ENCODE results near the gene DGKB. TPM values are rescaled to one million over a fixed set of nuclear protein-coding genes. Genes with fewer than 3 reads are reported as not detected.

Gene DGKB
- total RNA-seq, 1 experiment from 2014 or later: 1.9 TPM

DNA sequence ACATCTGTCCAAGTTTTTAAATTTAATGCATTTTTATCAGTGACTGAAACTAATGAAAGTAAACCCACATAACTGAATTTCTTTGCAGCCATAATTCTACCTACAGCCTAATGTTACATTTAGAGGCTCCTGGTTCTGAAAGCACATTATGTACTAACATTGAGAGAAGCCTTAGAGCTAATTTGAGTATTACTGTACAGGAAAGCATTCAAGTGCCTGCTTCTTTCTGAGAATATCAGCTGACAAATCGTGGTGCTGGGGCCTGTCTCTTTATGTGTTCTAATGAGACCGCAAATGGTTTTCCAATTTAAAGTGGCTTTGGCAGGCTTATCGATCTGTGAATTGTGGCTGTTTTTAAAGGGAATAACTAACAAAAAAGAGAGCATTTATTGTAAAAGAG, 32.3 kb upstream of the DGKB start:
- no peaks in the 10 kb centered on the region for H3K9me3 Mint-ChIP-seq
- H3K4me3 Mint-ChIP-seq: no peak overlapping the region
- H3K27me3 Mint-ChIP-seq (ENCODE audit: low read depth): no peaks in the 10 kb centered on the region
- TF ChIP-seq TEAD4 (CRISPR knock-in tag; IDR thresholded peaks at IDR 0.05) (no peak), NR3C1 (CRISPR knock-in tag; conservative IDR thresholded peaks at IDR 0.05; ENCODE audit: low read depth) (no peak), HMGA2 (CRISPR knock-in tag; IDR thresholded peaks at IDR 0.05) (no peak), ZNF416 (CRISPR knock-in tag; IDR thresholded peaks at IDR 0.05) (no peak), NFE2L1 (CRISPR knock-in tag; IDR thresholded peaks at IDR 0.05) (no peak), NFYB (CRISPR knock-in tag; conservative IDR thresholded peaks at IDR 0.05; ENCODE audit: low read depth) (no peak), ZNF671 (CRISPR knock-in tag; IDR thresholded peaks at IDR 0.05) (no peak), TEAD1 (CRISPR knock-in tag; IDR thresholded peaks at IDR 0.05) (no peak), JAZF1 (CRISPR knock-in tag; IDR thresholded peaks at IDR 0.05) (no peak), ELF4 (CRISPR knock-in tag; IDR thresholded peaks at IDR 0.05; ENCODE audit: low read depth) (no peak)
- TF ChIP-seq, protein P1, sequence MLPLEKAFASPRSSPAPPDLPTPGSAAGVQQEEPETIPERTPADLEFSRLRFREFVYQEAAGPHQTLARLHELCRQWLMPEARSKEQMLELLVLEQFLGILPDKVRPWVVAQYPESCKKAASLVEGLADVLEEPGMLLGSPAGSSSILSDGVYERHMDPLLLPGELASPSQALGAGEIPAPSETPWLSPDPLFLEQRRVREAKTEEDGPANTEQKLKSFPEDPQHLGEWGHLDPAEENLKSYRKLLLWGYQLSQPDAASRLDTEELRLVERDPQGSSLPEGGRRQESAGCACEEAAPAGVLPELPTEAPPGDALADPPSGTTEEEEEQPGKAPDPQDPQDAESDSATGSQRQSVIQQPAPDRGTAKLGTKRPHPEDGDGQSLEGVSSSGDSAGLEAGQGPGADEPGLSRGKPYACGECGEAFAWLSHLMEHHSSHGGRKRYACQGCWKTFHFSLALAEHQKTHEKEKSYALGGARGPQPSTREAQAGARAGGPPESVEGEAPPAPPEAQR (CRISPR knock-in tag; IDR thresholded peaks at IDR 0.05): no peak
- TF ChIP-seq, protein P2, sequence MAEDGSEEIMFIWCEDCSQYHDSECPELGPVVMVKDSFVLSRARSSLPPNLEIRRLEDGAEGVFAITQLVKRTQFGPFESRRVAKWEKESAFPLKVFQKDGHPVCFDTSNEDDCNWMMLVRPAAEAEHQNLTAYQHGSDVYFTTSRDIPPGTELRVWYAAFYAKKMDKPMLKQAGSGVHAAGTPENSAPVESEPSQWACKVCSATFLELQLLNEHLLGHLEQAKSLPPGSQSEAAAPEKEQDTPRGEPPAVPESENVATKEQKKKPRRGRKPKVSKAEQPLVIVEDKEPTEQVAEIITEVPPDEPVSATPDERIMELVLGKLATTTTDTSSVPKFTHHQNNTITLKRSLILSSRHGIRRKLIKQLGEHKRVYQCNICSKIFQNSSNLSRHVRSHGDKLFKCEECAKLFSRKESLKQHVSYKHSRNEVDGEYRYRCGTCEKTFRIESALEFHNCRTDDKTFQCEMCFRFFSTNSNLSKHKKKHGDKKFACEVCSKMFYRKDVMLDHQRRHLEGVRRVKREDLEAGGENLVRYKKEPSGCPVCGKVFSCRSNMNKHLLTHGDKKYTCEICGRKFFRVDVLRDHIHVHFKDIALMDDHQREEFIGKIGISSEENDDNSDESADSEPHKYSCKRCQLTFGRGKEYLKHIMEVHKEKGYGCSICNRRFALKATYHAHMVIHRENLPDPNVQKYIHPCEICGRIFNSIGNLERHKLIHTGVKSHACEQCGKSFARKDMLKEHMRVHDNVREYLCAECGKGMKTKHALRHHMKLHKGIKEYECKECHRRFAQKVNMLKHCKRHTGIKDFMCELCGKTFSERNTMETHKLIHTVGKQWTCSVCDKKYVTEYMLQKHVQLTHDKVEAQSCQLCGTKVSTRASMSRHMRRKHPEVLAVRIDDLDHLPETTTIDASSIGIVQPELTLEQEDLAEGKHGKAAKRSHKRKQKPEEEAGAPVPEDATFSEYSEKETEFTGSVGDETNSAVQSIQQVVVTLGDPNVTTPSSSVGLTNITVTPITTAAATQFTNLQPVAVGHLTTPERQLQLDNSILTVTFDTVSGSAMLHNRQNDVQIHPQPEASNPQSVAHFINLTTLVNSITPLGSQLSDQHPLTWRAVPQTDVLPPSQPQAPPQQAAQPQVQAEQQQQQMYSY (CRISPR knock-in tag; IDR thresholded peaks at IDR 0.05): no peak
- TF ChIP-seq, protein P3, sequence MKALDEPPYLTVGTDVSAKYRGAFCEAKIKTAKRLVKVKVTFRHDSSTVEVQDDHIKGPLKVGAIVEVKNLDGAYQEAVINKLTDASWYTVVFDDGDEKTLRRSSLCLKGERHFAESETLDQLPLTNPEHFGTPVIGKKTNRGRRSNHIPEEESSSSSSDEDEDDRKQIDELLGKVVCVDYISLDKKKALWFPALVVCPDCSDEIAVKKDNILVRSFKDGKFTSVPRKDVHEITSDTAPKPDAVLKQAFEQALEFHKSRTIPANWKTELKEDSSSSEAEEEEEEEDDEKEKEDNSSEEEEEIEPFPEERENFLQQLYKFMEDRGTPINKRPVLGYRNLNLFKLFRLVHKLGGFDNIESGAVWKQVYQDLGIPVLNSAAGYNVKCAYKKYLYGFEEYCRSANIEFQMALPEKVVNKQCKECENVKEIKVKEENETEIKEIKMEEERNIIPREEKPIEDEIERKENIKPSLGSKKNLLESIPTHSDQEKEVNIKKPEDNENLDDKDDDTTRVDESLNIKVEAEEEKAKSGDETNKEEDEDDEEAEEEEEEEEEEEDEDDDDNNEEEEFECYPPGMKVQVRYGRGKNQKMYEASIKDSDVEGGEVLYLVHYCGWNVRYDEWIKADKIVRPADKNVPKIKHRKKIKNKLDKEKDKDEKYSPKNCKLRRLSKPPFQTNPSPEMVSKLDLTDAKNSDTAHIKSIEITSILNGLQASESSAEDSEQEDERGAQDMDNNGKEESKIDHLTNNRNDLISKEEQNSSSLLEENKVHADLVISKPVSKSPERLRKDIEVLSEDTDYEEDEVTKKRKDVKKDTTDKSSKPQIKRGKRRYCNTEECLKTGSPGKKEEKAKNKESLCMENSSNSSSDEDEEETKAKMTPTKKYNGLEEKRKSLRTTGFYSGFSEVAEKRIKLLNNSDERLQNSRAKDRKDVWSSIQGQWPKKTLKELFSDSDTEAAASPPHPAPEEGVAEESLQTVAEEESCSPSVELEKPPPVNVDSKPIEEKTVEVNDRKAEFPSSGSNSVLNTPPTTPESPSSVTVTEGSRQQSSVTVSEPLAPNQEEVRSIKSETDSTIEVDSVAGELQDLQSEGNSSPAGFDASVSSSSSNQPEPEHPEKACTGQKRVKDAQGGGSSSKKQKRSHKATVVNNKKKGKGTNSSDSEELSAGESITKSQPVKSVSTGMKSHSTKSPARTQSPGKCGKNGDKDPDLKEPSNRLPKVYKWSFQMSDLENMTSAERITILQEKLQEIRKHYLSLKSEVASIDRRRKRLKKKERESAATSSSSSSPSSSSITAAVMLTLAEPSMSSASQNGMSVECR (CRISPR knock-in tag; IDR thresholded peaks at IDR 0.05; ENCODE audit: borderline replicate concordance): no peak
- TF ChIP-seq, protein P4, sequence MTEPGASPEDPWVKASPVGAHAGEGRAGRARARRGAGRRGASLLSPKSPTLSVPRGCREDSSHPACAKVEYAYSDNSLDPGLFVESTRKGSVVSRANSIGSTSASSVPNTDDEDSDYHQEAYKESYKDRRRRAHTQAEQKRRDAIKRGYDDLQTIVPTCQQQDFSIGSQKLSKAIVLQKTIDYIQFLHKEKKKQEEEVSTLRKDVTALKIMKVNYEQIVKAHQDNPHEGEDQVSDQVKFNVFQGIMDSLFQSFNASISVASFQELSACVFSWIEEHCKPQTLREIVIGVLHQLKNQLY (CRISPR knock-in tag; IDR thresholded peaks at IDR 0.05): no peak
- TF ChIP-seq, protein P5, sequence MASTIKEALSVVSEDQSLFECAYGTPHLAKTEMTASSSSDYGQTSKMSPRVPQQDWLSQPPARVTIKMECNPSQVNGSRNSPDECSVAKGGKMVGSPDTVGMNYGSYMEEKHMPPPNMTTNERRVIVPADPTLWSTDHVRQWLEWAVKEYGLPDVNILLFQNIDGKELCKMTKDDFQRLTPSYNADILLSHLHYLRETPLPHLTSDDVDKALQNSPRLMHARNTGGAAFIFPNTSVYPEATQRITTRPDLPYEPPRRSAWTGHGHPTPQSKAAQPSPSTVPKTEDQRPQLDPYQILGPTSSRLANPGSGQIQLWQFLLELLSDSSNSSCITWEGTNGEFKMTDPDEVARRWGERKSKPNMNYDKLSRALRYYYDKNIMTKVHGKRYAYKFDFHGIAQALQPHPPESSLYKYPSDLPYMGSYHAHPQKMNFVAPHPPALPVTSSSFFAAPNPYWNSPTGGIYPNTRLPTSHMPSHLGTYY (CRISPR knock-in tag; IDR thresholded peaks at IDR 0.05): no peak
- TF ChIP-seq, protein P6, sequence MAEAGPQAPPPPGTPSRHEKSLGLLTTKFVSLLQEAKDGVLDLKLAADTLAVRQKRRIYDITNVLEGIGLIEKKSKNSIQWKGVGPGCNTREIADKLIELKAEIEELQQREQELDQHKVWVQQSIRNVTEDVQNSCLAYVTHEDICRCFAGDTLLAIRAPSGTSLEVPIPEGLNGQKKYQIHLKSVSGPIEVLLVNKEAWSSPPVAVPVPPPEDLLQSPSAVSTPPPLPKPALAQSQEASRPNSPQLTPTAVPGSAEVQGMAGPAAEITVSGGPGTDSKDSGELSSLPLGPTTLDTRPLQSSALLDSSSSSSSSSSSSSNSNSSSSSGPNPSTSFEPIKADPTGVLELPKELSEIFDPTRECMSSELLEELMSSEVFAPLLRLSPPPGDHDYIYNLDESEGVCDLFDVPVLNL (CRISPR knock-in tag; IDR thresholded peaks at IDR 0.05; ENCODE audit: borderline replicate concordance, low read depth): no peak
- TF ChIP-seq, protein P7, sequence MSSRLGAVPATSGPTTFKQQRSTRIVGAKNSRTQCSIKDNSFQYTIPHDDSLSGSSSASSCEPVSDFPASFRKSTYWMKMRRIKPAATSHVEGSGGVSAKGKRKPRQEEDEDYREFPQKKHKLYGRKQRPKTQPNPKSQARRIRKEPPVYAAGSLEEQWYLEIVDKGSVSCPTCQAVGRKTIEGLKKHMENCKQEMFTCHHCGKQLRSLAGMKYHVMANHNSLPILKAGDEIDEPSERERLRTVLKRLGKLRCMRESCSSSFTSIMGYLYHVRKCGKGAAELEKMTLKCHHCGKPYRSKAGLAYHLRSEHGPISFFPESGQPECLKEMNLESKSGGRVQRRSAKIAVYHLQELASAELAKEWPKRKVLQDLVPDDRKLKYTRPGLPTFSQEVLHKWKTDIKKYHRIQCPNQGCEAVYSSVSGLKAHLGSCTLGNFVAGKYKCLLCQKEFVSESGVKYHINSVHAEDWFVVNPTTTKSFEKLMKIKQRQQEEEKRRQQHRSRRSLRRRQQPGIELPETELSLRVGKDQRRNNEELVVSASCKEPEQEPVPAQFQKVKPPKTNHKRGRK (CRISPR knock-in tag; IDR thresholded peaks at IDR 0.05; ENCODE audit: borderline replicate concordance): no peak
- TF ChIP-seq, protein P8, sequence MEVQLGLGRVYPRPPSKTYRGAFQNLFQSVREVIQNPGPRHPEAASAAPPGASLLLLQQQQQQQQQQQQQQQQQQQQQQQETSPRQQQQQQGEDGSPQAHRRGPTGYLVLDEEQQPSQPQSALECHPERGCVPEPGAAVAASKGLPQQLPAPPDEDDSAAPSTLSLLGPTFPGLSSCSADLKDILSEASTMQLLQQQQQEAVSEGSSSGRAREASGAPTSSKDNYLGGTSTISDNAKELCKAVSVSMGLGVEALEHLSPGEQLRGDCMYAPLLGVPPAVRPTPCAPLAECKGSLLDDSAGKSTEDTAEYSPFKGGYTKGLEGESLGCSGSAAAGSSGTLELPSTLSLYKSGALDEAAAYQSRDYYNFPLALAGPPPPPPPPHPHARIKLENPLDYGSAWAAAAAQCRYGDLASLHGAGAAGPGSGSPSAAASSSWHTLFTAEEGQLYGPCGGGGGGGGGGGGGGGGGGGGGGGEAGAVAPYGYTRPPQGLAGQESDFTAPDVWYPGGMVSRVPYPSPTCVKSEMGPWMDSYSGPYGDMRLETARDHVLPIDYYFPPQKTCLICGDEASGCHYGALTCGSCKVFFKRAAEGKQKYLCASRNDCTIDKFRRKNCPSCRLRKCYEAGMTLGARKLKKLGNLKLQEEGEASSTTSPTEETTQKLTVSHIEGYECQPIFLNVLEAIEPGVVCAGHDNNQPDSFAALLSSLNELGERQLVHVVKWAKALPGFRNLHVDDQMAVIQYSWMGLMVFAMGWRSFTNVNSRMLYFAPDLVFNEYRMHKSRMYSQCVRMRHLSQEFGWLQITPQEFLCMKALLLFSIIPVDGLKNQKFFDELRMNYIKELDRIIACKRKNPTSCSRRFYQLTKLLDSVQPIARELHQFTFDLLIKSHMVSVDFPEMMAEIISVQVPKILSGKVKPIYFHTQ (CRISPR knock-in tag; IDR thresholded peaks at IDR 0.05): no peak
- TF ChIP-seq, protein P9, sequence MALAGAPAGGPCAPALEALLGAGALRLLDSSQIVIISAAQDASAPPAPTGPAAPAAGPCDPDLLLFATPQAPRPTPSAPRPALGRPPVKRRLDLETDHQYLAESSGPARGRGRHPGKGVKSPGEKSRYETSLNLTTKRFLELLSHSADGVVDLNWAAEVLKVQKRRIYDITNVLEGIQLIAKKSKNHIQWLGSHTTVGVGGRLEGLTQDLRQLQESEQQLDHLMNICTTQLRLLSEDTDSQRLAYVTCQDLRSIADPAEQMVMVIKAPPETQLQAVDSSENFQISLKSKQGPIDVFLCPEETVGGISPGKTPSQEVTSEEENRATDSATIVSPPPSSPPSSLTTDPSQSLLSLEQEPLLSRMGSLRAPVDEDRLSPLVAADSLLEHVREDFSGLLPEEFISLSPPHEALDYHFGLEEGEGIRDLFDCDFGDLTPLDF (CRISPR knock-in tag; IDR thresholded peaks at IDR 0.05): no peak
- POLR2A ChIA-PET: no interaction called here
- DNase-seq (ENCODE audit: low spot score): no peak
- peaks cover 6% of the 10 kb centered on the region for H3K4me1 Mint-ChIP-seq
- no peak for ATAC-seq
- CTCF ChIA-PET: no interaction called here
- H3K27ac Mint-ChIP-seq: no peak overlapping the region
- no peaks in the 10 kb centered on the region for H3K36me3 Mint-ChIP-seq
